SK-N-DZ (cell line): ENCODE results near the gene PPP6R3. TPM values are rescaled to one million over a fixed set of nuclear protein-coding genes. Genes with fewer than 3 reads are reported as not detected.
"Not testable (repeated sequence)": the region's sequence is repeated elsewhere in the genome, so short reads cannot be mapped to it uniquely, and the experiment has no call there.

Experiments used
- DNase-seq: peaks from one replicate; pipeline ENCODE4 v3.0.0-alpha.2; 2015; ENCODE audit warnings: low spot score
- polyA plus RNA-seq, 2 experiments: library from polyadenylated mRNA; depleted of rRNA; stranded (reverse); fragments of >200 nt; gene quantifications; 2 replicates each; pipeline ENCODE4 v1.2.3, GENCODE V29; 2014

The PPP6R3 gene
- 92.7 and 116 TPM in 2 replicates for polyA plus RNA-seq (2014; cell fraction: cytosol; rRNA removed)
- polyA plus RNA-seq (2014; cell fraction: nucleus; rRNA removed): 137 and 162 TPM in 2 replicates

- DNase-seq: no peak
Measured at GRCh38 chr11:68460741-68461574, at the start of gene PPP6R3. Gene PPP6R3, plus strand, starts transcription at chr11:68460752. Its CDS starts 76,913 bp downstream, at chr11:68537665.

GRCh38 chr11:68411501-68411991 lies 49.0 kb upstream of the PPP6R3 start:
- no peak for DNase-seq

- DNase-seq: no peak
Measured at GRCh38 chr11:68412593-68413475, 47.7 kb upstream of the PPP6R3 start.

- DNase-seq: no peak
Measured at GRCh38 chr11:68413591-68413999, 47.0 kb upstream of the PPP6R3 start.

GRCh38 chr11:68414496-68415221 lies 45.9 kb upstream of the PPP6R3 start:
- DNase-seq: no peak

GRCh38 chr11:68416070-68416578 lies 44.4 kb upstream of the PPP6R3 start:
- no peak for DNase-seq

- no peak for DNase-seq
Measured at GRCh38 chr11:68418648-68419047, 41.9 kb upstream of the PPP6R3 start.

- no peak for DNase-seq
Measured at GRCh38 chr11:68420171-68420570, 40.4 kb upstream of the PPP6R3 start.

GRCh38 chr11:68423481-68423880 lies 37.1 kb upstream of the PPP6R3 start:
- DNase-seq: no peak

- no peak for DNase-seq
Measured at GRCh38 chr11:68424101-68424632, 36.4 kb upstream of the PPP6R3 start.

- no peak for DNase-seq
Measured at GRCh38 chr11:68424981-68425865, 35.3 kb upstream of the PPP6R3 start.

- DNase-seq: no peak
Measured at GRCh38 chr11:68425866-68426380, 34.6 kb upstream of the PPP6R3 start.

GRCh38 chr11:68429661-68430060 lies 30.9 kb upstream of the PPP6R3 start:
- no peak for DNase-seq

GRCh38 chr11:68430384-68430783 lies 30.2 kb upstream of the PPP6R3 start:
- no peak for DNase-seq

- no peak for DNase-seq
Measured at GRCh38 chr11:68430801-68431200, 29.8 kb upstream of the PPP6R3 start.

GRCh38 chr11:68431984-68432645 lies 28.4 kb upstream of the PPP6R3 start:
- DNase-seq: no peak

GRCh38 chr11:68432874-68433273 lies 27.7 kb upstream of the PPP6R3 start:
- no peak for DNase-seq

GRCh38 chr11:68433541-68433940 lies 27.0 kb upstream of the PPP6R3 start:
- DNase-seq: no peak

- DNase-seq: not testable (repeated sequence)
Measured at GRCh38 chr11:68434159-68434558, 26.4 kb upstream of the PPP6R3 start.
